SJCRH30 (cell line): Measurements from ENCODE around the gene GMDS. TPM values are rescaled to one million over a fixed set of nuclear protein-coding genes. Genes with fewer than 3 reads are reported as not detected.

Experiments
- DNase-seq, 2 experiments: peaks; one replicate each; pipeline ENCODE4 v3.0.0-alpha.2; 2015 to 2020
- H3K27ac ChIP-seq: fragments of 250-450 bp; sonication (Bioruptor Pico); 2 replicates; pipeline ENCODE4 v1.5.1; 2020; ENCODE audit warnings: mild to moderate bottlenecking, moderate library complexity
- H3K27me3 ChIP-seq: fragments of 250-450 bp; sonication (Bioruptor Pico); 2 replicates; pipeline ENCODE4 v1.5.1; 2020; ENCODE audit warnings: mild to moderate bottlenecking, moderate library complexity
- H3K36me3 ChIP-seq: fragments of 250-450 bp; sonication (Bioruptor Pico); 2 replicates; pipeline ENCODE4 v1.5.1; 2020; ENCODE audit warnings: mild to moderate bottlenecking, moderate library complexity
- H3K4me1 ChIP-seq: fragments of 250-450 bp; sonication (Bioruptor Pico); 2 replicates; pipeline ENCODE4 v1.5.1; 2020; ENCODE audit warnings: mild to moderate bottlenecking, moderate library complexity
- H3K4me3 ChIP-seq: fragments of 250-450 bp; sonication (Bioruptor Pico); 2 replicates; pipeline ENCODE4 v1.5.1; 2020; ENCODE audit warnings: mild to moderate bottlenecking, moderate library complexity
- H3K9me3 ChIP-seq: fragments of 250-450 bp; sonication (Bioruptor Pico); replicated peaks from 2 replicates; pipeline ENCODE4 v1.5.1; 2020; ENCODE audit warnings: mild to moderate bottlenecking, moderate library complexity
- total RNA-seq: library from RNA; depleted of rRNA; stranded (reverse); fragments of >200 nt; shearing (Covaris generic); gene quantifications from 2 replicates; pipeline ENCODE4 v1.2.3, GENCODE V29; 2014

The GMDS gene
- total RNA-seq, 1 experiment from 2014 or later = 7.9 TPM

DNA sequence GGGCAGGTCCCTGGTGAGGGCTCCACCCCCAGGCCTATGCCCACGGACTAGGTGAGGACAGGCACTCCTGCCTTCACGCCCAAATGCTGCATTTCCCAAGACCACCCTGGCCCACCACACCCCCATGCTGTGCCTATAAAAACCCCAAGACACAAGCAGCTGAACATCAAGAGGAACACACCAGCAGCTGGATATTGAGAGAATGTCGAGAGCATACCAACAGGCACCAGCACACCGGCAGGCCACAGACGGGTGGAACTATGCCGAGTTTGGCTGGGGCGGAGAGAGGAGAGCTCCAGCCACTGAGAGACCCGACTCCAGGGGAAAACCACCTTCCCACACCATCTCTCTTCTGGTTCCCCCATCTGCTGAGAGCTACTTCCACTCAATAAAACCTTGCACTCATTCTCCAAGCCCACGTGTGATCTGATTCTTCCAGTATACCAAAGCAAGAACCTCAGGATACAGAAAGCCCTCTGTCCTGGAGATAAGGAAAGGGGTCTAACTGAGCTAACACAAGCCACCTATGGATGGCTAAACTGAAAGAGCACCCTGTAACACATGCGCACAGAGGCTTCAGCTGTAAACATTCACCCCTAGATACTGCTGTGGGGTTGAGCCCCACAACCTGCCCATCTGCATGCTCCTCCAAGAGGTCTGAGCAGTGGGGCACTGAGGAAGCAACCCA lies 319.5 kb downstream of the GMDS start:
- Histone ChIP-seq H3K4me3 (no peak overlapping the region), H3K9me3 (no peaks in the 10 kb centered on the region), H3K4me1 (no peaks in the 10 kb centered on the region), H3K27me3 (no peaks in the 10 kb centered on the region), H3K36me3 (no peaks in the 10 kb centered on the region), H3K27ac (no peak overlapping the region)
- DNase-seq = no peak

GRCh38 chr6:1923449-1923848 lies 322.0 kb downstream of the GMDS start:
- no peak for DNase-seq
- no peaks in the 10 kb centered on the region for H3K9me3 ChIP-seq
- H3K27ac ChIP-seq = no peak overlapping the region
- no peak overlapping the region for H3K4me3 ChIP-seq
- no peaks in the 10 kb centered on the region for H3K4me1 ChIP-seq
- H3K36me3 ChIP-seq = no peaks in the 10 kb centered on the region
- H3K27me3 ChIP-seq = no peaks in the 10 kb centered on the region

DNA sequence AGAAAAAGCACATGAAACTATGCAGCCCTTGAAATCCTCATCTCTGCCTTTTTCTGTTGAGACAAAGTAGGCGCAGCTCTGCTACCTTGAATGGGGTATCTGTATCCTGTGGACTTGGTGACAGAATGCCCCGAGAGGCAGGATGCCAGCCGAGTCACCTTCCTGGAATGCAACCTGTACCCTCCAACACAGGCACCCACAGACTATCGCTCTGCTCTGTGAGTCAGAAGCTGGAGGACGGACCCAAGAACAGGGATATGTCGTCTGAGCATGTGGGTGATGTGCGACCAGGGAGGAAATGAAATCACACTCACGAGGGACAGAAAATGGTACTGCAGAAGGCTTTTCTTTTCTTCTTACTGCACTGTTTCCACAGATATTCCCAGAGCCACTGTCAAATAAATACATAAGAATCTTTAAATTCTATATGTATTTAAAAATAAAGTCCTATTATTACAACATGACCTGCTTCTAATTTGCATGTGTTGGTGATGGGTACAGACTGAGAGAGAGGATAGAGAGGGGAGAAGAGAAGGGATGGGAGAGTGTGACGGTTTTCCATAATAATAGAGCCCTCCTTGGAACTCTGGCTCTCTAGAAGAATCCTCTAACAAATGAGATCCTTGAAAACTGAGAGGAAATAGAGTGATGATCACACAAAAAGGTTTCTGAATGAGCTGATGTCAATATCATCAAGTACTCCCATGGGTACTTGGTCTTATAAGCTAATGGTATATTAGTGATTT lies 327.6 kb downstream of the GMDS start:
- H3K4me1 ChIP-seq = no peaks in the 10 kb centered on the region
- peak in 1 of 2 experiments; percentile 19 for DNase-seq
- no peak overlapping the region for H3K27ac ChIP-seq
- H3K4me3 ChIP-seq = no peak overlapping the region
- no peaks in the 10 kb centered on the region for H3K27me3 ChIP-seq
- H3K9me3 ChIP-seq = no peaks in the 10 kb centered on the region
- no peaks in the 10 kb centered on the region for H3K36me3 ChIP-seq

GRCh38 chr6:1916334-1917070 lies 328.9 kb downstream of the GMDS start:
- no peaks in the 10 kb centered on the region for H3K4me1 ChIP-seq
- no peaks in the 10 kb centered on the region for H3K27me3 ChIP-seq
- H3K27ac ChIP-seq = no peak overlapping the region
- no peak overlapping the region for H3K4me3 ChIP-seq
- H3K36me3 ChIP-seq = no peaks in the 10 kb centered on the region
- H3K9me3 ChIP-seq = no peaks in the 10 kb centered on the region
- no peak for DNase-seq

- no peak overlapping the region for H3K27ac ChIP-seq
- H3K4me1 ChIP-seq = no peaks in the 10 kb centered on the region
- no peaks in the 10 kb centered on the region for H3K36me3 ChIP-seq
- no peaks in the 10 kb centered on the region for H3K27me3 ChIP-seq
- H3K9me3 ChIP-seq = no peaks in the 10 kb centered on the region
- no peak overlapping the region for H3K4me3 ChIP-seq
- no peak for DNase-seq
Observed at GRCh38 chr6:1915226-1915625, 330.2 kb downstream of the GMDS start.

GRCh38 chr6:1913577-1913976 lies 331.8 kb downstream of the GMDS start:
- Histone ChIP-seq H3K4me3 (no peak overlapping the region), H3K27ac (no peak overlapping the region), H3K4me1 (no peaks in the 10 kb centered on the region), H3K9me3 (no peaks in the 10 kb centered on the region), H3K27me3 (no peaks in the 10 kb centered on the region), H3K36me3 (no peaks in the 10 kb centered on the region)
- no peak for DNase-seq

DNA sequence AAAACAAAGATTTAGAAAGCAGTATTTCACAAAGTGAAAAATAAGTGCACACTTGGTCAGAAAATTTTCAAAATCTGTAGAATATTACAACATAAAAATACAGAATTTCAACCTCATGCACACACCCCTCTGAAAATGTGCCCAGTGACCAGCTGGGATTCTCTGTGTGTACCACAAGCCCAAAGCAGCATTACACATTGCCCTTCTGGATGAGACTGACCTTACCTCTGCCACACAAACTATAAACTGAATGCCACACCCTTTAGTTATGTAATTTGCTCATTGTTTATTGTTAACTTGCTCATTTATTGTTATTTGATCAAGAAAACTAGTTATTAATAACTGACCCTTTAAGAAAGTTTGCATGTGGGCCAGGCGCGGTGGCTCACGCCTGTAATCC lies 332.7 kb downstream of the GMDS start:
- no peaks in the 10 kb centered on the region for H3K36me3 ChIP-seq
- no peaks in the 10 kb centered on the region for H3K4me1 ChIP-seq
- no peak overlapping the region for H3K27ac ChIP-seq
- H3K9me3 ChIP-seq = no peaks in the 10 kb centered on the region
- H3K4me3 ChIP-seq = no peak overlapping the region
- DNase-seq = no peak
- no peaks in the 10 kb centered on the region for H3K27me3 ChIP-seq

DNA sequence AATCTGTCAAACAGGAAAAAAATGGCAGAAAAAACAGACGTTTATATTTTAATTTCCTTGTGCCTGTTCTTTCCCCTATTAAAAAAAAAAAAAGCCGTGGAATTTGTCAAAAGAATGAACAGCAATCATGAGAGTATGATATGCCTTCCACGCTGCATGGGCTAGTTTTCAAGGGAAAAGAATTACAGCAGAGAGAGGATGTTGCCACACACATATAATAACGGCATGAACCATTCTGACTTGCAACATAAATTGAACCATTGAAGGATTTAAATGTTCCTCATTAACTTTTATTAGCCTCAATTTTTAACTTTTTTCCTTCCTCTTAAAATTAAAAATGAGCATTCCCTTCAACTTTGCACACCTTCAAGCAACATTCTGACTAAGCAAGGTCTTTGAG lies 333.9 kb downstream of the GMDS start:
- Histone ChIP-seq H3K4me3 (no peak overlapping the region), H3K27ac (no peak overlapping the region), H3K4me1 (no peaks in the 10 kb centered on the region), H3K27me3 (no peaks in the 10 kb centered on the region), H3K36me3 (no peaks in the 10 kb centered on the region), H3K9me3 (no peaks in the 10 kb centered on the region)
- DNase-seq = no peak

- Histone ChIP-seq H3K4me1 (no peaks in the 10 kb centered on the region), H3K27ac (no peak overlapping the region)
Observed at GRCh38 chr6:1910621-1911407, 334.6 kb downstream of the GMDS start.

GRCh38 chr6:1908784-1909183 lies 336.6 kb downstream of the GMDS start:
- no peaks in the 10 kb centered on the region for H3K27me3 ChIP-seq
- H3K27ac ChIP-seq = no peak overlapping the region
- no peak overlapping the region for H3K4me3 ChIP-seq
- no peak for DNase-seq
- no peaks in the 10 kb centered on the region for H3K9me3 ChIP-seq
- H3K4me1 ChIP-seq = no peaks in the 10 kb centered on the region
- no peaks in the 10 kb centered on the region for H3K36me3 ChIP-seq

More at GRCh38 chr6:1910621-1911407, 334.6 kb downstream of the GMDS start:
- Histone ChIP-seq H3K4me3 (no peak overlapping the region), H3K36me3 (no peaks in the 10 kb centered on the region), H3K9me3 (no peaks in the 10 kb centered on the region), H3K27me3 (no peaks in the 10 kb centered on the region)
- DNase-seq = peak; percentile 25 to 58

- no peaks in the 10 kb centered on the region for H3K27me3 ChIP-seq
Observed at GRCh38 chr6:1906609-1907008, 338.8 kb downstream of the GMDS start.

GRCh38 chr6:1906014-1906413 lies 339.4 kb downstream of the GMDS start:
- H3K27ac ChIP-seq = no peak overlapping the region
- H3K4me1 ChIP-seq = no peaks in the 10 kb centered on the region
- no peaks in the 10 kb centered on the region for H3K36me3 ChIP-seq
- no peaks in the 10 kb centered on the region for H3K27me3 ChIP-seq
- no peak overlapping the region for H3K4me3 ChIP-seq
- DNase-seq = no peak
- H3K9me3 ChIP-seq = no peaks in the 10 kb centered on the region

More at GRCh38 chr6:1906609-1907008, 338.8 kb downstream of the GMDS start:
- H3K36me3 ChIP-seq = no peaks in the 10 kb centered on the region
- no peak overlapping the region for H3K4me3 ChIP-seq
- DNase-seq = no peak
- no peaks in the 10 kb centered on the region for H3K4me1 ChIP-seq
- H3K27ac ChIP-seq = no peak overlapping the region
- no peaks in the 10 kb centered on the region for H3K9me3 ChIP-seq

DNA sequence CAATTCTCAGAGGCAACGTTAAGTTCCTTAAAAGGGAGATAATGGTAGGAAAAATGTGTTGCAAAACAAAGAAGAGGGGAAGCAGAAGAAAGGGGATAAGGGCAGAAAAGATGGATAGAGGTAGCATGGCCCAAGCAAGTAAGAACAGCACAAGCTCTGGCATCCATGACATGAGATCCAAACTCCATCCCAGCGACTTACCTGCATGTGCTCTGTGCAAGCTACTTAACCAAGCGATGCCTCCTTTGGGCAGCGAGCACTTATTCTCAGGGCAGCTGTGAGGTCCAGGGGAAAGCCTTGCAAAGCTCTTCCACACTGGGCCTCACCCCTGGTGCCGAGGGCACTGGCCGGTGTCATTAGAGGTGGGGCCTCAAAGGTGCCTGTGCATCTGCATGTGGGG lies 340.5 kb downstream of the GMDS start:
- no peaks in the 10 kb centered on the region for H3K9me3 ChIP-seq
- no peaks in the 10 kb centered on the region for H3K27me3 ChIP-seq
- H3K36me3 ChIP-seq = no peaks in the 10 kb centered on the region
- H3K27ac ChIP-seq = no peak overlapping the region
- no peaks in the 10 kb centered on the region for H3K4me1 ChIP-seq
- no peak overlapping the region for H3K4me3 ChIP-seq
- no peak for DNase-seq

GRCh38 chr6:1904466-1904799 lies 341.0 kb downstream of the GMDS start:
- no peaks in the 10 kb centered on the region for H3K27me3 ChIP-seq
- no peaks in the 10 kb centered on the region for H3K9me3 ChIP-seq
- H3K4me3 ChIP-seq = no peak overlapping the region
- DNase-seq = no peak
- H3K4me1 ChIP-seq = no peaks in the 10 kb centered on the region
- H3K36me3 ChIP-seq = no peaks in the 10 kb centered on the region
- no peak overlapping the region for H3K27ac ChIP-seq
